ENCODE data around the gene HSF4. TPM values are rescaled to one million over a fixed set of nuclear protein-coding genes. Genes with fewer than 3 reads are reported as not detected.

HSF4 gene
- total and polyA plus RNA-seq, 2 of the 4 experiments (the other 2 are of a cell fraction), result 0.54 to 7.5 TPM

DNA sequence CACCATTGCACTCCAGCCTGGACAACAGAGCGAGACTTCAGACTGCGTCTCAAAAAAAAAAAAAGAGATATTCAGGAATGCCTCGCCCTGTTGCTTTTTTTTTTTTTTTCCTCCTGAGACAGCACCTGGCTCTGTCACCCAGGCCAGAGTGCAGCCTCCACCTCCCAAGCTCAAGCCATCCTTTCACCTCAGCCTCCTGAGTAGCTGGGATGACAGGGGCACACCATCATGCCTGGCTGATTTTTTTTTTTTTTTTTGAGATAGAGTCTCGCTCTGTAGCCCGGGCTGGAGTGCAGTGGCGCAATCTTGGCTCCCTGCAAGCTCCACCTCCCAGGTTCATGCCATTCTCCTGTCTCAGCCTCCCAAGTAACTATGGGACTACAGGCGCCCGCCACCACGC lies 46.8 kb upstream of the HSF4 start:
- H2BK5ac ChIP-seq (ENCODE audit: low read depth, low read length, poor library complexity, severe bottlenecking), result no peak overlapping the region
- dilution Hi-C loops (cut with HindIII; ENCODE audit: low sequenced_read_pairs, unreplicated experiment), result no loop called here
- no peak overlapping the region for H3K23ac ChIP-seq (ENCODE audit: low read depth, low read length)
- H3K9me3 ChIP-seq (ENCODE audit: control insufficient read depth, insufficient read depth, low read length), result no peaks in the 10 kb centered on the region
- no peaks in the 10 kb centered on the region for H3K27me3 ChIP-seq (ENCODE audit: control insufficient read depth, insufficient read depth, low read length)
- H2AK5ac ChIP-seq (ENCODE audit: low read depth, low read length), result no peak overlapping the region
- no peak overlapping the region for H3K4me2 ChIP-seq (ENCODE audit: low read depth, low read length)
- ChIA-PET CTCF (no interaction called here), POLR2A (ENCODE audit: unreplicated experiment) (no interaction called here)
- H3K9me1 ChIP-seq (ENCODE audit: insufficient read depth, low read length), result peaks cover 19% of the 10 kb centered on the region
- no peak overlapping the region for H3K4me3 ChIP-seq (ENCODE audit: insufficient read depth, low read depth, low read length)
- no peak overlapping the region for H3K14ac ChIP-seq (replicated peaks; ENCODE audit: low read depth, low read length)
- no peak overlapping the region for H3K9ac ChIP-seq (ENCODE audit: low read depth, low read length)
- H4K5ac ChIP-seq (ENCODE audit: low read depth, low read length), result no peak overlapping the region
- BruUV-seq (replicated peaks), result no TSS peak
- no CpG with 5 or more reads among the region's 9 CpGs for WGBS, 2 experiments (ENCODE audit: extremely low coverage in 2 of 2, insufficient read length in 1 of 2)
- H2BK120ac ChIP-seq (ENCODE audit: low read depth, low read length), result no peak overlapping the region
- peaks cover 42 to 81% of the 10 kb centered on the region in 2 experiments for H3K79me1 ChIP-seq (ENCODE audit: low read depth in 1 of 2, low read length in 2 of 2)
- H2AFZ ChIP-seq (replicated peaks; ENCODE audit: low read length, poor library complexity), result no peak overlapping the region
- ATAC-seq (ENCODE audit: low read depth), result no peak
- H4K91ac ChIP-seq (ENCODE audit: insufficient read depth, low read depth, low read length), result no peak overlapping the region
- intact Hi-C loops (cut with micrococcal nuclease), result no loop called here
- no peak overlapping the region for H2AK9ac ChIP-seq (replicated peaks; ENCODE audit: low read depth, low read length, poor library complexity)
- H3K56ac ChIP-seq (ENCODE audit: extremely low read depth, insufficient read depth, low read length), result no peak overlapping the region
- H4K20me1 ChIP-seq (ENCODE audit: insufficient read depth, low read length), result peaks cover 59% of the 10 kb centered on the region
- in situ Hi-C loops (cut with MboI; ENCODE audit: low sequenced_read_pairs), result no loop called here
- no peak overlapping the region for H3K18ac ChIP-seq (ENCODE audit: low read depth, low read length)
- H3K27ac ChIP-seq (ENCODE audit: insufficient read depth, low read length), result no peak overlapping the region
- H3K4ac ChIP-seq (ENCODE audit: low read depth, low read length), result no peak overlapping the region
- TF ChIP-seq, protein P1, sequence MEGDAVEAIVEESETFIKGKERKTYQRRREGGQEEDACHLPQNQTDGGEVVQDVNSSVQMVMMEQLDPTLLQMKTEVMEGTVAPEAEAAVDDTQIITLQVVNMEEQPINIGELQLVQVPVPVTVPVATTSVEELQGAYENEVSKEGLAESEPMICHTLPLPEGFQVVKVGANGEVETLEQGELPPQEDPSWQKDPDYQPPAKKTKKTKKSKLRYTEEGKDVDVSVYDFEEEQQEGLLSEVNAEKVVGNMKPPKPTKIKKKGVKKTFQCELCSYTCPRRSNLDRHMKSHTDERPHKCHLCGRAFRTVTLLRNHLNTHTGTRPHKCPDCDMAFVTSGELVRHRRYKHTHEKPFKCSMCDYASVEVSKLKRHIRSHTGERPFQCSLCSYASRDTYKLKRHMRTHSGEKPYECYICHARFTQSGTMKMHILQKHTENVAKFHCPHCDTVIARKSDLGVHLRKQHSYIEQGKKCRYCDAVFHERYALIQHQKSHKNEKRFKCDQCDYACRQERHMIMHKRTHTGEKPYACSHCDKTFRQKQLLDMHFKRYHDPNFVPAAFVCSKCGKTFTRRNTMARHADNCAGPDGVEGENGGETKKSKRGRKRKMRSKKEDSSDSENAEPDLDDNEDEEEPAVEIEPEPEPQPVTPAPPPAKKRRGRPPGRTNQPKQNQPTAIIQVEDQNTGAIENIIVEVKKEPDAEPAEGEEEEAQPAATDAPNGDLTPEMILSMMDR (conservative IDR thresholded peaks at IDR 0.05; ENCODE audit: low read depth, low read length), result no peak
- TF ChIP-seq MAFK (IDR thresholded peaks at IDR 0.05; ENCODE audit: low read depth, low read length) (no peak), SMC3 (IDR thresholded peaks at IDR 0.05; ENCODE audit: low read depth, low read length) (no peak), BHLHE40 (IDR thresholded peaks at IDR 0.05; ENCODE audit: low read depth, low read length) (no peak), FOS (IDR thresholded peaks at IDR 0.05; ENCODE audit: low read depth, low read length) (no peak), POLR2A (IDR thresholded peaks at IDR 0.05; ENCODE audit: low read depth, low read length) (no peak), CHD1 (IDR thresholded peaks at IDR 0.05; ENCODE audit: low read depth, low read length) (no peak), RFX5 (IDR thresholded peaks at IDR 0.05; ENCODE audit: low read depth, low read length) (no peak), MXI1 (IDR thresholded peaks at IDR 0.05; ENCODE audit: borderline replicate concordance, low read depth, low read length) (no peak)
- TF ChIP-seq, protein P2, sequence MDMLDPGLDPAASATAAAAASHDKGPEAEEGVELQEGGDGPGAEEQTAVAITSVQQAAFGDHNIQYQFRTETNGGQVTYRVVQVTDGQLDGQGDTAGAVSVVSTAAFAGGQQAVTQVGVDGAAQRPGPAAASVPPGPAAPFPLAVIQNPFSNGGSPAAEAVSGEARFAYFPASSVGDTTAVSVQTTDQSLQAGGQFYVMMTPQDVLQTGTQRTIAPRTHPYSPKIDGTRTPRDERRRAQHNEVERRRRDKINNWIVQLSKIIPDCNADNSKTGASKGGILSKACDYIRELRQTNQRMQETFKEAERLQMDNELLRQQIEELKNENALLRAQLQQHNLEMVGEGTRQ (IDR thresholded peaks at IDR 0.05; ENCODE audit: low read depth, low read length), result no peak
- TF ChIP-seq, protein P3, sequence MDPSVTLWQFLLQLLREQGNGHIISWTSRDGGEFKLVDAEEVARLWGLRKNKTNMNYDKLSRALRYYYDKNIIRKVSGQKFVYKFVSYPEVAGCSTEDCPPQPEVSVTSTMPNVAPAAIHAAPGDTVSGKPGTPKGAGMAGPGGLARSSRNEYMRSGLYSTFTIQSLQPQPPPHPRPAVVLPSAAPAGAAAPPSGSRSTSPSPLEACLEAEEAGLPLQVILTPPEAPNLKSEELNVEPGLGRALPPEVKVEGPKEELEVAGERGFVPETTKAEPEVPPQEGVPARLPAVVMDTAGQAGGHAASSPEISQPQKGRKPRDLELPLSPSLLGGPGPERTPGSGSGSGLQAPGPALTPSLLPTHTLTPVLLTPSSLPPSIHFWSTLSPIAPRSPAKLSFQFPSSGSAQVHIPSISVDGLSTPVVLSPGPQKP (IDR thresholded peaks at IDR 0.05; ENCODE audit: borderline replicate concordance, low read depth, low read length), result no peak
- H3K4me1 ChIP-seq (ENCODE audit: control insufficient read depth, insufficient read depth, low read length), result peaks cover 10% of the 10 kb centered on the region
- H2BK15ac ChIP-seq (ENCODE audit: low read depth, low read length), result no peak overlapping the region
- peaks cover 12% of the 10 kb centered on the region for H3K36me3 ChIP-seq (ENCODE audit: control insufficient read depth, insufficient read depth, low read length)
- H2BK20ac ChIP-seq (ENCODE audit: low read depth, low read length), result no peak overlapping the region
- no peak for DNase-seq
- no peak overlapping the region for H4K8ac ChIP-seq (ENCODE audit: low read depth in 2 of 2, low read length in 2 of 2)
